Naive thymus-derived CD4-positive, alpha-beta T cell (primary cell): ENCODE measurements around the gene DOCK10. TPM values are rescaled to one million over a fixed set of nuclear protein-coding genes. Genes with fewer than 3 reads are reported as not detected.
"Not testable (repeated sequence)": the region's sequence is repeated elsewhere in the genome, so short reads cannot be mapped to it uniquely, and the experiment has no call there.

Source experiments
- ATAC-seq: fragments of 150-1000 bp; cut with Tn5 transposase; 2 replicates; pipeline ENCODE4 v1.10.0; 2021; ENCODE audit warnings: mild to moderate bottlenecking, moderate library complexity
- CTCF ChIA-PET: fragments of 350-600 bp; sonication (Branson Sonifier 250); formaldehyde crosslinking; loops from one replicate; lab custom pipeline; 2021; ENCODE audit warnings: antibody characterized with exemption; lab: Charles Lee
- POLR2A ChIA-PET: fragments of 350-600 bp; sonication (Branson Sonifier 250); formaldehyde crosslinking; loops from one replicate; lab custom pipeline; 2021; ENCODE audit warnings: antibody characterized with exemption, inconsistent platforms; lab: Charles Lee
- DNase-seq, 9 donors: peaks; one replicate each; pipeline versions ENCODE4 v3.0.0 to v3.0.0-alpha.2; 2020 to 2022; ENCODE audit warnings: mixed read lengths in 1 of 9
- H3K27ac ChIP-seq: one replicate; pipeline ENCODE4 v1.7.0; 2013; ENCODE audit warnings: mild to moderate bottlenecking, low read depth, low read length, moderate library complexity
- H3K27me3 ChIP-seq, 2 donors: one replicate each; pipeline ENCODE4 v1.7.0; 2013; ENCODE audit warnings: low read length in 2 of 2, mild to moderate bottlenecking in 2 of 2, moderate library complexity in 2 of 2; ENCODE audit not compliant: control insufficient read depth in 2 of 2, insufficient read depth in 2 of 2
- H3K36me3 ChIP-seq, 3 experiments: 1 replicate in 2 of 3; 2 replicates in 1 of 3; pipeline ENCODE4 v1.7.0; 2013; ENCODE audit warnings: low read length in 3 of 3, mild to moderate bottlenecking in 3 of 3, moderate library complexity in 1 of 3; ENCODE audit not compliant: insufficient read depth in 3 of 3, control insufficient read depth in 2 of 3
- H3K4me1 ChIP-seq, 2 donors: one replicate each; pipeline ENCODE4 v1.7.0; 2013; ENCODE audit warnings: low read length in 2 of 2, mild to moderate bottlenecking in 2 of 2, moderate library complexity in 1 of 2; ENCODE audit not compliant: control insufficient read depth in 2 of 2, insufficient read depth in 2 of 2
- H3K4me3 ChIP-seq: 2 replicates; pipeline ENCODE4 v1.7.0; 2013; ENCODE audit warnings: mild to moderate bottlenecking, low read length
- H3K9me3 ChIP-seq, 3 experiments: 1 replicate in 2 of 3; 2 replicates in 1 of 3; pipeline ENCODE4 v1.7.0; 2013; ENCODE audit warnings: low read length in 3 of 3; ENCODE audit not compliant: control insufficient read depth in 2 of 3
- H3K27ac Mint-ChIP-seq, 9 donors: one replicate each; pipeline ENCODE4 v1.8.0; 2020 to 2022; ENCODE audit warnings: mixed read lengths in 9 of 9, mild to moderate bottlenecking in 8 of 9, moderate library complexity in 5 of 9, inconsistent platforms in 2 of 9
- H3K27me3 Mint-ChIP-seq, 5 donors: one replicate each; pipeline ENCODE4 v1.8.0; 2021 to 2022; ENCODE audit warnings: mixed read lengths in 5 of 5, mild to moderate bottlenecking in 1 of 5
- H3K36me3 Mint-ChIP-seq, 5 donors: one replicate each; pipeline ENCODE4 v1.8.0; 2020 to 2022; ENCODE audit warnings: mixed read lengths in 5 of 5, mild to moderate bottlenecking in 3 of 5, inconsistent platforms in 1 of 5
- H3K4me1 Mint-ChIP-seq, 7 donors: one replicate each; pipeline ENCODE4 v1.8.0; 2020 to 2022; ENCODE audit warnings: mixed read lengths in 7 of 7, mild to moderate bottlenecking in 3 of 7, inconsistent platforms in 1 of 7
- H3K4me3 Mint-ChIP-seq, 10 donors: one replicate each; pipeline ENCODE4 v1.8.0; 2020 to 2022; ENCODE audit warnings: mild to moderate bottlenecking in 10 of 10, mixed read lengths in 10 of 10, moderate library complexity in 6 of 10, inconsistent platforms in 2 of 10
- H3K9me3 Mint-ChIP-seq, 11 donors: one replicate each; pipeline ENCODE4 v1.8.0; 2020 to 2022; ENCODE audit warnings: mixed read lengths in 11 of 11, mild to moderate bottlenecking in 4 of 11, inconsistent platforms in 1 of 11, moderate library complexity in 1 of 11
- intact Hi-C, 2 donors: fragments of 100-400 bp; cut with micrococcal nuclease; formaldehyde crosslinking; loops; one replicate each; pipeline ENCODE4 v1.15.1; 2023
- polyA plus RNA-seq, 2 donors: library from polyadenylated mRNA; unstranded; fragments of 300-500 nt; fragmentation: Illumina TruSeq; gene quantifications; one replicate each; pipeline ENCODE4 v1.2.3, GENCODE V29; 2021
- total RNA-seq, 6 experiments: library from RNA in 5 of 6; stranded (reverse) in 5 of 6; gene quantifications; 1 replicate in 5 of 6; 2 replicates in 1 of 6; pipeline ENCODE4 v1.2.3 and lab custom pipeline; 2021 to 2026

DOCK10 gene
- total and polyA plus RNA-seq, 7 experiments from 2014 or later, result 64.2 to 275 (median 211) TPM

GRCh38 chr2:224947566-224947965 is 94.7 kb downstream of the DOCK10 start:
- Mint-ChIP-seq H3K27me3 (no peaks in the 10 kb centered on the region), H3K4me3 (peak overlapping the region; percentile 31 to 97 (median 88)), H3K36me3 (peaks cover 0 to 45% (median 16%) of the 10 kb centered on the region in 5 donors), H3K9me3 (peaks cover 0 to 2% (median 0%) of the 10 kb centered on the region in 11 donors), H3K4me1 (peaks cover 53 to 90% (median 78%) of the 10 kb centered on the region in 7 donors), H3K27ac (peak overlapping the region; percentile 68 to 98 (median 92))
- Histone ChIP-seq H3K27ac (peak overlapping the region; percentile 84), H3K4me3 (peak overlapping the region; percentile 1), H3K9me3 (no peaks in the 10 kb centered on the region), H3K36me3 (no peaks in the 10 kb centered on the region), H3K4me1 (peaks cover 50 to 68% of the 10 kb centered on the region in 2 donors), H3K27me3 (no peaks in the 10 kb centered on the region)
- DNase-seq, result no peak
- CTCF ChIA-PET, result interaction anchor here (0.9 to 1.1 kb wide), 2 partner anchors 31 to 54 kb away, joined by 3 to 4 read pairs; no protein-coding TSS in a partner anchor
- no peak for ATAC-seq
- intact Hi-C loops, result loop anchor here (1.0 to 10.0 kb wide), 12 partner anchors 9 to 1845 kb away; partner anchors contain the start of genes CUL3 (in 1 of the 2), DOCK10 (in 1 of the 2) and MRPL44 (in 1 of the 2)
- POLR2A ChIA-PET, result interaction anchor here (0.9 to 3.3 kb wide), 11 partner anchors 9 to 95 kb away, joined by 3 to 19 read pairs (median 4); no protein-coding TSS in a partner anchor

- no peaks in the 10 kb centered on the region for H3K36me3 ChIP-seq
- H3K27ac ChIP-seq, result peak overlapping the region; percentile 84
- H3K27me3 ChIP-seq, result no peaks in the 10 kb centered on the region
- ATAC-seq (peak; percentile 90), DNase-seq (peak in 7 of 9 donors; percentile 60 to 82 (median 77))
- peak overlapping the region; percentile 59 for H3K4me3 ChIP-seq
- POLR2A ChIA-PET, result interaction anchor here (0.9 to 3.3 kb wide), 9 partner anchors 9 to 96 kb away, joined by 3 to 19 read pairs (median 4); no protein-coding TSS in a partner anchor
- H3K9me3 ChIP-seq, result no peaks in the 10 kb centered on the region
- Mint-ChIP-seq H3K27me3 (no peaks in the 10 kb centered on the region), H3K4me1 (peaks cover 54 to 91% (median 79%) of the 10 kb centered on the region in 7 donors), H3K36me3 (peaks cover 0 to 48% (median 16%) of the 10 kb centered on the region in 5 donors), H3K27ac (peak overlapping the region; percentile 68 to 98 (median 92)), H3K4me3 (peak overlapping the region; percentile 79 to 99 (median 91)), H3K9me3 (no peaks in the 10 kb centered on the region)
- intact Hi-C loops, result loop anchor here (1.0 to 10.0 kb wide), 12 partner anchors 9 to 1845 kb away; partner anchors contain the start of genes CUL3 (in 1 of the 2), DOCK10 (in 1 of the 2) and MRPL44 (in 1 of the 2)
- H3K4me1 ChIP-seq, result peaks cover 52 to 69% of the 10 kb centered on the region in 2 donors
- CTCF ChIA-PET, result interaction anchor here (0.7 to 1.1 kb wide), 3 partner anchors 32 to 55 kb away, joined by 3 to 4 read pairs (median 4); no protein-coding TSS in a partner anchor
Observed at GRCh38 chr2:224946895-224947294, 95.4 kb downstream of the DOCK10 start.

GRCh38 chr2:224944707-224945547 is 97.3 kb downstream of the DOCK10 start:
- H3K4me3 ChIP-seq, result peak overlapping the region; percentile 66
- ATAC-seq (peak; percentile 32), DNase-seq (no peak)
- H3K4me1 Mint-ChIP-seq, result peaks cover 53 to 88% (median 78%) of the 10 kb centered on the region in 7 donors
- CTCF ChIA-PET, result interaction anchor here (1.2 to 3.2 kb wide), 2 partner anchors 57 kb away, joined by 4 to 13 read pairs; no protein-coding TSS in a partner anchor
- H3K36me3 ChIP-seq, result no peaks in the 10 kb centered on the region
- no peaks in the 10 kb centered on the region for H3K27me3 Mint-ChIP-seq
- peak overlapping the region; percentile 84 for H3K27ac ChIP-seq
- no peaks in the 10 kb centered on the region for H3K9me3 Mint-ChIP-seq
- peaks cover 54 to 70% of the 10 kb centered on the region in 2 donors for H3K4me1 ChIP-seq
- H3K27me3 ChIP-seq, result no peaks in the 10 kb centered on the region
- peak overlapping the region; percentile 85 to 98 (median 95) for H3K27ac Mint-ChIP-seq
- peaks cover 0 to 44% (median 14%) of the 10 kb centered on the region in 5 donors for H3K36me3 Mint-ChIP-seq
- no peaks in the 10 kb centered on the region for H3K9me3 ChIP-seq
- H3K4me3 Mint-ChIP-seq, result peak overlapping the region; percentile 85 to 99 (median 91)
- intact Hi-C loops, result loop anchor here (1.0 to 10.0 kb wide), 8 partner anchors 8 to 1847 kb away; partner anchors contain the start of genes CUL3 (in 1 of the 2), DOCK10 (in 1 of the 2) and MRPL44 (in 1 of the 2)
- POLR2A ChIA-PET, result interaction anchor here (0.9 to 4.7 kb wide), 6 partner anchors 10 to 97 kb away, joined by 4 to 33 read pairs (median 14); partner anchors contain the start of gene DOCK10

GRCh38 chr2:224943601-224944041 is 98.6 kb downstream of the DOCK10 start:
- H3K27me3 ChIP-seq, DNase-seq, H3K9me3 Mint-ChIP-seq, H3K27me3 Mint-ChIP-seq, ATAC-seq, H3K9me3 ChIP-seq, H3K36me3 ChIP-seq: not testable (repeated sequence)
- peak overlapping the region; percentile 84 for H3K27ac ChIP-seq
- peaks cover 50 to 87% (median 77%) of the 10 kb centered on the region in 7 donors for H3K4me1 Mint-ChIP-seq
- H3K4me3 ChIP-seq, result peak overlapping the region; percentile 66
- peaks cover 0 to 43% (median 9%) of the 10 kb centered on the region in 5 donors for H3K36me3 Mint-ChIP-seq
- H3K4me1 ChIP-seq, result peaks cover 54 to 72% of the 10 kb centered on the region in 2 donors
- peak overlapping the region; percentile 85 to 99 (median 91) for H3K4me3 Mint-ChIP-seq
- CTCF ChIA-PET, result interaction anchor here (0.6 to 3.2 kb wide), 2 partner anchors 50 to 59 kb away, joined by 3 to 13 read pairs; no protein-coding TSS in a partner anchor
- H3K27ac Mint-ChIP-seq, result peak overlapping the region; percentile 85 to 98 (median 95)
- POLR2A ChIA-PET, result interaction anchor here (0.6 to 4.7 kb wide), 9 partner anchors 8 to 312 kb away, joined by 3 to 33 read pairs (median 5); partner anchors contain the start of gene DOCK10
- intact Hi-C loops, result loop anchor here (1.0 to 10.0 kb wide), 5 partner anchors 12 to 989 kb away; partner anchors contain the start of genes CUL3 (in 1 of the 2) and MRPL44 (in 1 of the 2)

GRCh38 chr2:224941960-224942359 is 100.3 kb downstream of the DOCK10 start:
- intact Hi-C loops, result loop anchor here (5.0 to 10.0 kb wide), 3 partner anchors 340 to 987 kb away; partner anchors contain the start of genes CUL3 (in 1 of the 2) and MRPL44 (in 1 of the 2)
- H3K27ac Mint-ChIP-seq, result peak overlapping the region; percentile 5 to 92 (median 78)
- ATAC-seq (no peak), DNase-seq (no peak)
- POLR2A ChIA-PET, result interaction anchor here (0.7 to 4.7 kb wide), 5 partner anchors 8 to 113 kb away, joined by 3 to 33 read pairs (median 4); no protein-coding TSS in a partner anchor
- no peaks in the 10 kb centered on the region for H3K27me3 ChIP-seq
- H3K9me3 ChIP-seq, result no peaks in the 10 kb centered on the region
- no peaks in the 10 kb centered on the region for H3K27me3 Mint-ChIP-seq
- peaks cover 0 to 48% (median 6%) of the 10 kb centered on the region in 5 donors for H3K36me3 Mint-ChIP-seq
- H3K4me3 Mint-ChIP-seq, result peak overlapping the region; percentile 62 to 91 (median 72)
- H3K4me1 Mint-ChIP-seq, result peaks cover 52 to 87% (median 77%) of the 10 kb centered on the region in 7 donors
- CTCF ChIA-PET, result interaction anchor here (1.0 to 3.2 kb wide), 2 partner anchors 9 to 60 kb away, joined by 4 to 13 read pairs; no protein-coding TSS in a partner anchor
- peaks cover 49 to 69% of the 10 kb centered on the region in 2 donors for H3K4me1 ChIP-seq
- H3K9me3 Mint-ChIP-seq, result no peaks in the 10 kb centered on the region
- H3K4me3 ChIP-seq, result peak overlapping the region; percentile 13
- peak overlapping the region; percentile 34 for H3K27ac ChIP-seq
- H3K36me3 ChIP-seq, result no peaks in the 10 kb centered on the region
